Kidney (tissue), 14 donors: ENCODE data around the gene WNT1. TPM values are rescaled to one million over a fixed set of nuclear protein-coding genes. Genes with fewer than 3 reads are reported as not detected.

Experiments
- DNase-seq, 5 donors: peaks; one replicate each; pipeline ENCODE4 v3.0.0-alpha.2; 2013 to 2020
- FAIRE-seq: peaks from 2 replicates; lab custom pipeline; 2012; peaks lifted over from hg19 to GRCh38; lab: Jason Lieb, UNC
- H3K27ac ChIP-seq, 2 donors: one replicate each; pipeline ENCODE4 v1.7.0; 2013; ENCODE audit warnings: low read depth in 2 of 2, low read length in 2 of 2, inconsistent platforms in 1 of 2
- H3K27me3 ChIP-seq: one replicate; pipeline ENCODE4 v1.7.1; 2013; ENCODE audit warnings: low read length, inconsistent platforms; ENCODE audit not compliant: control insufficient read depth, insufficient read depth
- H3K36me3 ChIP-seq, 3 donors: one replicate each; pipeline versions ENCODE4 v1.7.0 to v1.7.1; 2013; ENCODE audit warnings: low read length in 3 of 3, control low read depth in 1 of 3, inconsistent platforms in 1 of 3; ENCODE audit not compliant: insufficient read depth in 3 of 3, control insufficient read depth in 2 of 3
- H3K4me1 ChIP-seq, 3 donors: one replicate each; pipeline versions ENCODE4 v1.7.0 to v1.7.1; 2013; ENCODE audit warnings: low read length in 3 of 3, inconsistent platforms in 1 of 3, low read depth in 1 of 3; ENCODE audit not compliant: control insufficient read depth in 2 of 3, insufficient read depth in 2 of 3
- H3K4me3 ChIP-seq, 3 donors: one replicate each; pipeline versions ENCODE4 v1.7.0 to v1.8.1; 2013; ENCODE audit warnings: low read length in 3 of 3, control low read depth in 1 of 3, inconsistent platforms in 1 of 3
- H3K9ac ChIP-seq, 3 donors: one replicate each; pipeline versions ENCODE4 v1.7.0 to v1.7.1; 2013; ENCODE audit warnings: low read length in 3 of 3, control low read depth in 1 of 3, inconsistent platforms in 1 of 3
- H3K9me3 ChIP-seq, 3 donors: one replicate each; pipeline versions ENCODE4 v1.7.0 to v1.7.1; 2013; ENCODE audit warnings: low read length in 3 of 3, control low read depth in 1 of 3, inconsistent platforms in 1 of 3; ENCODE audit not compliant: control insufficient read depth in 2 of 3, insufficient read depth in 1 of 3
- intact Hi-C: fragments of 100-400 bp; cut with DNase I; formaldehyde crosslinking; loops from one replicate; pipeline ENCODE4 v1.11.1; 2022
- polyA plus RNA-seq: library from polyadenylated mRNA; stranded (reverse); fragments of 350-450 nt; fragmentation: Illumina TruSeq; extraction: RNeasy Lipid Tissue Mini Kit (QIAGEN cat#74804); gene quantifications from one replicate; pipeline ENCODE4 v1.2.3, GENCODE V29; 2014; ENCODE audit warnings: low read depth, low replicate concordance; ENCODE audit not compliant: insufficient read depth
- total RNA-seq: library from RNA; stranded (reverse); fragmentation: NEBNext Ultra II Directional; extraction: Animal tissue kit (Norgen Biotek cat#: 25700); gene quantifications from one replicate; pipeline ENCODE4 v1.2.1, GENCODE V29; 2021
- TF ChIP-seq, protein P1 (sequence below): IDR thresholded peaks from 3 replicates; pipeline ENCODE4 v1.5.1; 2012; ENCODE audit warnings: mild to moderate bottlenecking, moderate library complexity, borderline replicate concordance; ENCODE audit not compliant: insufficient read depth; ENCODE audit errors: extremely low read depth
- donor health status: control.
- donor health status: control.
- donor health status: control.
- donor health status: control.
- donor health status: control.
- donor health status: DM: yes; HTN: yes; CAD: no.
- donor health status: Normal renal cell carcinoma (clear cell type).

The WNT1 gene
- total and polyA plus RNA-seq, 2 donors from 2014 or later: not detected

- peaks cover 45% of the 10 kb centered on the region for H3K27me3 ChIP-seq
- no peak for DNase-seq
- intact Hi-C loops: no loop called here
- FAIRE-seq: no peak
- H3K36me3 ChIP-seq: no peaks in the 10 kb centered on the region
- H3K9ac ChIP-seq: no peak overlapping the region
- H3K4me3 ChIP-seq: no peak overlapping the region
- no peak overlapping the region for H3K27ac ChIP-seq
- TF ChIP-seq, protein P1, sequence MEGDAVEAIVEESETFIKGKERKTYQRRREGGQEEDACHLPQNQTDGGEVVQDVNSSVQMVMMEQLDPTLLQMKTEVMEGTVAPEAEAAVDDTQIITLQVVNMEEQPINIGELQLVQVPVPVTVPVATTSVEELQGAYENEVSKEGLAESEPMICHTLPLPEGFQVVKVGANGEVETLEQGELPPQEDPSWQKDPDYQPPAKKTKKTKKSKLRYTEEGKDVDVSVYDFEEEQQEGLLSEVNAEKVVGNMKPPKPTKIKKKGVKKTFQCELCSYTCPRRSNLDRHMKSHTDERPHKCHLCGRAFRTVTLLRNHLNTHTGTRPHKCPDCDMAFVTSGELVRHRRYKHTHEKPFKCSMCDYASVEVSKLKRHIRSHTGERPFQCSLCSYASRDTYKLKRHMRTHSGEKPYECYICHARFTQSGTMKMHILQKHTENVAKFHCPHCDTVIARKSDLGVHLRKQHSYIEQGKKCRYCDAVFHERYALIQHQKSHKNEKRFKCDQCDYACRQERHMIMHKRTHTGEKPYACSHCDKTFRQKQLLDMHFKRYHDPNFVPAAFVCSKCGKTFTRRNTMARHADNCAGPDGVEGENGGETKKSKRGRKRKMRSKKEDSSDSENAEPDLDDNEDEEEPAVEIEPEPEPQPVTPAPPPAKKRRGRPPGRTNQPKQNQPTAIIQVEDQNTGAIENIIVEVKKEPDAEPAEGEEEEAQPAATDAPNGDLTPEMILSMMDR: no peak
- H3K4me1 ChIP-seq: peaks cover 0 to 10% (median 2%) of the 10 kb centered on the region in 3 donors
- H3K9me3 ChIP-seq: no peaks in the 10 kb centered on the region
Measured at GRCh38 chr12:48972213-48972951, 5.7 kb upstream of the WNT1 start.

DNA sequence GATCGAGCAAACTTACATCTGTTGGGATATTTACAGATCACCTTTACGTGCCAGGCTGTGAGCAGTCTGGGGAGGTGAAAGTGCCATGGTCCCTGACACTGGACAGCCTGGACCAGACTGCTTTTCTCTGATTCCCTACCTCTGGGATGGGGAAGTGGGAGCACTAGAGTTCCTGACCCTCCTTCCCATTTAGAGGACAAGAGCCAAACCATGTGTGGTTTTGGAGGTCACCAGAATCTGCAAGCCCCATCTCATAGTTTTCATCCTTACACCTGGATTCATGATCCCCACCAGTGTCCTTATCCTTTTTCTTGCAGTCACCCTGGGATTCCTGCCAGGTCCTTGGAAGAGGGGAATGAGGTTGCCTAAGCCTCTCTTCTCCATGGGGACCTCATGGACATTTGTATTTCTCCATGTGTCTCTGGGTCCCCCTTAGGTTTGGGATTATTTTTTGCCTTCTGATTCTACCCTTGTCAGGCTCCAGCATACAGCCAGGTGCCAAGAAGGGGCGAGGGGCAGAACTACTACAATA lies 5.1 kb upstream of the WNT1 start:
- Histone ChIP-seq H3K36me3 (no peaks in the 10 kb centered on the region), H3K27ac (no peak overlapping the region), H3K9ac (no peak overlapping the region), H3K27me3 (peaks cover 49% of the 10 kb centered on the region), H3K9me3 (no peaks in the 10 kb centered on the region), H3K4me1 (peaks cover 0 to 13% (median 2%) of the 10 kb centered on the region in 3 donors), H3K4me3 (no peak overlapping the region)
- no peak for DNase-seq
- TF ChIP-seq, protein P1: no peak
- FAIRE-seq: no peak
- intact Hi-C loops: no loop called here

DNA sequence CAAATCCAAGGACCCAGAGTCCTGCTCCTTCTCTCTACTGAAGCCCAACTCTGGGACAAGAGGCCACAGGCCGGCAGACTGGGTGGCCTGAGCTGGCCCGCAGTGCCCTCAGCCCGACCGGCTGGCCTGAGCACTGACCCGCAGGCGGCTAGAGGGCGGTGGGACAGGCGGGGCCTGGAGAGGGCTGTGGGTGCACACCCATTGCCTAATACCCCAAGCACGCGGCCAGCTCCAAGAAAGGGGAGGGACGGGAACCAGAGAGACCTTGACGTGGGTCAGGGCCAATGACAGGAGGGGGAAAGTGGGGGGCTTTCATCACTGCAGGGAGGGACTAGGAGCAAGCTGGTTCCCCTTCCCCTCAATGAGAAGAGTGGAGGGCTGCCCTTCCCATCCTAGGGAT lies 4.6 kb upstream of the WNT1 start:
- no peaks in the 10 kb centered on the region for H3K36me3 ChIP-seq
- peaks cover 0 to 15% (median 2%) of the 10 kb centered on the region in 3 donors for H3K4me1 ChIP-seq
- intact Hi-C loops: no loop called here
- FAIRE-seq (no peak), DNase-seq (peak in 1 of 5 donors; percentile 89)
- H3K27me3 ChIP-seq: peaks cover 49% of the 10 kb centered on the region
- H3K4me3 ChIP-seq: no peak overlapping the region
- H3K27ac ChIP-seq: no peak overlapping the region
- H3K9ac ChIP-seq: no peak overlapping the region
- no peaks in the 10 kb centered on the region for H3K9me3 ChIP-seq
- TF ChIP-seq, protein P1: no peak
